Neural cell (in vitro differentiated cells): ENCODE data around the gene BSN. TPM values are rescaled to one million over a fixed set of nuclear protein-coding genes. Genes with fewer than 3 reads are reported as not detected.

Source experiments
- H2AFZ ChIP-seq: fragments of 200-600, 300-800 bp; sonication (generic), shearing (Covaris generic); 2 replicates; pipeline ENCODE4 v1.6.0; 2014; ENCODE audit warnings: low read depth, mild to moderate bottlenecking, antibody characterized with exemption, low read length, moderate library complexity
- H3F3A ChIP-seq: fragments of 200-600 bp; shearing (Covaris generic); 2 replicates; pipeline ENCODE4 v1.6.1; 2016; ENCODE audit warnings: mild to moderate bottlenecking, moderate library complexity, mixed read lengths, antibody characterized with exemption, low read length; ENCODE audit not compliant: insufficient read depth, poor library complexity, severe bottlenecking
- H3K27ac ChIP-seq: fragments of 200-600, 300-800 bp; sonication (generic), shearing (Covaris generic); 2 replicates; pipeline ENCODE4 v1.5.1; 2014; ENCODE audit warnings: mild to moderate bottlenecking, low read length, moderate library complexity
- H3K27me3 ChIP-seq: fragments of 300-800, 200-600 bp; sonication (generic), shearing (Covaris generic); 2 replicates; pipeline ENCODE4 v1.6.0; 2014; ENCODE audit warnings: mild to moderate bottlenecking, low read depth, low read length, moderate library complexity; ENCODE audit not compliant: insufficient read depth
- H3K36me3 ChIP-seq: fragments of 300-800, 200-600 bp; sonication (generic), shearing (Covaris generic); 2 replicates; pipeline ENCODE4 v1.5.1; 2014; ENCODE audit warnings: mild to moderate bottlenecking, antibody characterized with exemption, low read length, moderate library complexity; ENCODE audit not compliant: insufficient read depth
- H3K4me2 ChIP-seq: fragments of 300-800, 200-600 bp; sonication (generic), shearing (Covaris generic); 2 replicates; pipeline ENCODE4 v1.6.0; 2014; ENCODE audit warnings: mild to moderate bottlenecking, low read length
- H3K4me3 ChIP-seq: fragments of 300-800, 200-600 bp; sonication (generic), shearing (Covaris generic); 2 replicates; pipeline ENCODE4 v1.5.1; 2014; ENCODE audit warnings: mild to moderate bottlenecking, low read length, moderate library complexity
- H3K79me2 ChIP-seq: fragments of 200-600 bp; shearing (Covaris generic); replicated peaks from 2 replicates; pipeline ENCODE4 v1.6.0; 2014; ENCODE audit warnings: mild to moderate bottlenecking, low read length, moderate library complexity; ENCODE audit not compliant: insufficient read depth
- H3K9ac ChIP-seq: fragments of 300-800, 200-600 bp; sonication (generic), shearing (Covaris generic); 2 replicates; pipeline ENCODE4 v1.6.1; 2016; ENCODE audit warnings: mild to moderate bottlenecking, low read length, mixed read lengths
- H3K9me2 ChIP-seq: fragments of 200-600 bp; shearing (Covaris generic); 2 replicates; pipeline ENCODE4 v1.6.1; 2016; ENCODE audit warnings: mild to moderate bottlenecking, low read length, mixed read lengths; ENCODE audit not compliant: insufficient read depth
- H3K9me3 ChIP-seq: fragments of 200-600, 300-800 bp; sonication (generic), shearing (Covaris generic); 2 replicates; pipeline ENCODE4 v1.6.1; 2016; ENCODE audit warnings: mild to moderate bottlenecking, mixed run types, low read length, moderate library complexity, mixed read lengths
- H4K20me1 ChIP-seq: fragments of 200-600 bp; shearing (Covaris generic); 2 replicates; pipeline ENCODE4 v1.6.1; 2016; ENCODE audit warnings: mild to moderate bottlenecking, mixed run types; ENCODE audit not compliant: insufficient read depth
- CTCF ChIP-seq: fragments of 450-650 bp; IDR thresholded peaks from 2 replicates; pipeline ENCODE4 v1.5.1; 2014; ENCODE audit warnings: antibody characterized with exemption, mild to moderate bottlenecking, moderate library complexity; ENCODE audit not compliant: poor library complexity, severe bottlenecking
- EP300 ChIP-seq: fragments of 450-650 bp; conservative IDR thresholded peaks from 2 replicates; pipeline ENCODE4 v1.6.1; 2014; ENCODE audit warnings: antibody characterized with exemption, mild to moderate bottlenecking, moderate library complexity; ENCODE audit not compliant: poor library complexity, severe bottlenecking
- EZH2 ChIP-seq: fragments of 200-600, 300-800 bp; shearing (Covaris generic), sonication (generic); IDR thresholded peaks from 2 replicates; pipeline ENCODE4 v1.6.1; 2014; ENCODE audit warnings: antibody characterized with exemption, low read length, borderline replicate concordance, mild to moderate bottlenecking; ENCODE audit not compliant: insufficient read depth, poor library complexity, severe bottlenecking
- MXI1 ChIP-seq: fragments of 450-650 bp; conservative IDR thresholded peaks from 2 replicates; pipeline ENCODE4 v1.6.1; 2014; ENCODE audit warnings: antibody characterized with exemption, mild to moderate bottlenecking; ENCODE audit not compliant: poor library complexity, severe bottlenecking
- POLR2AphosphoS5 ChIP-seq: IDR thresholded peaks from 2 replicates; pipeline ENCODE4 v1.6.1; 2012
- RAD21 ChIP-seq: fragments of 450-650 bp; conservative IDR thresholded peaks from 2 replicates; pipeline ENCODE4 v1.6.1; 2014; ENCODE audit warnings: antibody characterized with exemption, mild to moderate bottlenecking, moderate library complexity
- REST ChIP-seq: IDR thresholded peaks from 2 replicates; pipeline ENCODE4 v1.6.1; 2012; ENCODE audit warnings: borderline replicate concordance
- SMC3 ChIP-seq: fragments of 450-650 bp; conservative IDR thresholded peaks from 2 replicates; pipeline ENCODE4 v1.6.1; 2014; ENCODE audit warnings: antibody characterized with exemption, mild to moderate bottlenecking, moderate library complexity; ENCODE audit not compliant: poor library complexity
- TAF1 ChIP-seq: IDR thresholded peaks from 2 replicates; pipeline ENCODE4 v1.6.1; 2012; ENCODE audit warnings: low read depth
- polyA plus RNA-seq: library from polyadenylated mRNA; depleted of rRNA; stranded (reverse); fragments of >200 nt; gene quantifications from 2 replicates; pipeline ENCODE4 v1.2.3, GENCODE V29; 2014

The BSN gene
- polyA plus RNA-seq, 1 donor from 2014 or later, result 2.0 TPM

GRCh38 chr3:49673121-49673714 lies 118.9 kb downstream of the BSN start:
- no peaks in the 10 kb centered on the region for H3K27me3 ChIP-seq
- TF ChIP-seq CTCF (no peak), TAF1 (no peak), POLR2AphosphoS5 (no peak), REST (no peak), EP300 (no peak), MXI1 (no peak), SMC3 (no peak), RAD21 (no peak), EZH2 (no peak)
- no peaks in the 10 kb centered on the region for H4K20me1 ChIP-seq
- H3F3A ChIP-seq, result no peaks in the 10 kb centered on the region
- peak overlapping the region; percentile 88 for H2AFZ ChIP-seq
- H3K27ac ChIP-seq, result peak overlapping the region; percentile 90
- no peaks in the 10 kb centered on the region for H3K36me3 ChIP-seq
- no peaks in the 10 kb centered on the region for H3K9me3 ChIP-seq
- H3K9ac ChIP-seq, result peak overlapping the region; percentile 88
- peaks cover 7% of the 10 kb centered on the region for H3K79me2 ChIP-seq
- peak overlapping the region; percentile 65 for H3K4me2 ChIP-seq
- peak overlapping the region; percentile 100 for H3K4me3 ChIP-seq
- no peaks in the 10 kb centered on the region for H3K9me2 ChIP-seq

- peak within 1 kb of the TSS; percentile 90 for H3K27ac ChIP-seq
- H3K4me2 ChIP-seq, result peak within 1 kb of the TSS; percentile 84
- H3K9ac ChIP-seq, result peak within 1 kb of the TSS; percentile 88
- H4K20me1 ChIP-seq, result no peaks in the 10 kb centered on the region
- H3K27me3 ChIP-seq, result no peaks in the 10 kb centered on the region
- peak within 1 kb of the TSS; percentile 88 for H2AFZ ChIP-seq
- H3K79me2 ChIP-seq, result peaks cover 7% of the 10 kb centered on the region
- H3K9me3 ChIP-seq, result no peaks in the 10 kb centered on the region
- H3F3A ChIP-seq, result no peaks in the 10 kb centered on the region
- TF ChIP-seq POLR2AphosphoS5 (peak; percentile 84), REST (no peak), TAF1 (no peak), EZH2 (no peak), MXI1 (peak; percentile 54), EP300 (peak; percentile 20), CTCF (peak; percentile 34), SMC3 (no peak), RAD21 (no peak)
- H3K9me2 ChIP-seq, result no peaks in the 10 kb centered on the region
- no peaks in the 10 kb centered on the region for H3K36me3 ChIP-seq
- peak within 1 kb of the TSS; percentile 100 for H3K4me3 ChIP-seq
Observed at GRCh38 chr3:49673715-49674496, 119.6 kb downstream of the BSN start, which contains the start of gene APEH. APEH (plus strand) TSS chr3:49674351; CDS start chr3:49674402, 51 bp downstream.
